NCI-H146 (cell line): ENCODE data around the gene ARFGAP1.
"Not testable (repeated sequence)": the region's sequence is repeated elsewhere in the genome, so short reads cannot be mapped to it uniquely, and the experiment has no call there.

Source experiments
- DNase-seq: peaks from one replicate; lab custom pipeline; 2025; lab: John Stamatoyannopoulos, UW

The ARFGAP1 gene

GRCh38 chr20:63241272-63241671, 31.3 kb upstream of the ARFGAP1 start:
- no peak for DNase-seq

DNA sequence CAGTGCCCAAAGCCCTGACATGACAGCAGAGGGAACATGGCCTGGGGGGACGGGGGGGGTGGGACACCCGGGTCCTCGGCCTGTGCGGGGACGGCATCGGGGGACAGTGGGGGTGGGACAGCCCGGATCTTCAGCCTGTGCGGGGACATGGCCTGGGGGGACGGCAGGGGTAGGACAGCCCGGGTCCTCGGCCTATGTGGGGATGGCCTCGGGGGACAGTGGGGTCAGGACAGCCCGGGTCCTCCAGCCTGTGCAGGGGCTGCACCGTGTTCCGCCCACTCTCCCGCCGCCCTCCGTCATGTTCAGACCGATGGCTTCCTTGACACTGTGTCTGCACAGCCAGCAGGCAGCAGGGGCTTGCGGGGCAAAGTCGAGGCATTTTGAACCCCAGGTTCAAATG, 29.9 kb upstream of the ARFGAP1 start:
- no peak for DNase-seq

- no peak for DNase-seq
Observed at GRCh38 chr20:63243604-63244247, 28.9 kb upstream of the ARFGAP1 start.

GRCh38 chr20:63244468-63244867, 28.1 kb upstream of the ARFGAP1 start:
- DNase-seq = no peak

DNA sequence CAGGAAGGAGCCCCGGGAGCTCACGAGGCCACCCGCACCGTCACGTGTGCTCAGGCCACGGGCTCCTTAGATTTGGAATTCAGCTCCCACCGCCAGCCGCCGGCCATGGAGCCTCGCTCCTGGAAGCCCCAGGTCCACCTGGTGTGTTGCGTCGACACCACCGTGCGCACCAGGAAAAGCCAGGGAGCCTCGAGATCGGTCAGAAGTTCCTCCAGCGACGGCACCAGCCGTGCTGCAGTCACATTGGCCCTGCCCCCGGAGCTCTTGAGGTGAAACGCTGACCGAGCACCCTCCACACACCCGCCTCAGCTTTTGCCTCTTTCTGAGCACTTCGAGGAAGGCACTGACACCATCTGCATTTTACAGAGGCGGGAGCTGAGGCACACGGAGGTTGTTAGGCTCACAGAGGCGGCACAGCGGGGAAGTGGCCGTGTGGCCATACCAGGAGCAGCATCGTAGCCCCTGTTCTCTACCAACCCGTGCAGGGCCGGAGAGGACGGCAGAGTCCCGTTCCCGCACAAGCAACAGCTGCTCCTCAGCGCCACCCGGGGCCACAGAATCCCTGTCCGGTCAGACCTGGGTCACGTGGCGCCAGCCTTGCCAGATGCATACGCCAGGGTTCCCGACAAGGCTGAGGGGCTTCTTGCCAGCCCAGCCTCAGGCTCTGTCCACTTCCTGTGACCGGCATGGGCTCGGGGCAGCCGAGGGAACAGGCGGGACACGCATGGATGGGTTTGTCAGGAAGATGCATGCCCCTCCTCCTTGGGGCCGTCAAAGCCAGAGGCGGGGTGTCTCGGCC, 25.9 kb upstream of the ARFGAP1 start:
- DNase-seq = peak; percentile 59

DNA sequence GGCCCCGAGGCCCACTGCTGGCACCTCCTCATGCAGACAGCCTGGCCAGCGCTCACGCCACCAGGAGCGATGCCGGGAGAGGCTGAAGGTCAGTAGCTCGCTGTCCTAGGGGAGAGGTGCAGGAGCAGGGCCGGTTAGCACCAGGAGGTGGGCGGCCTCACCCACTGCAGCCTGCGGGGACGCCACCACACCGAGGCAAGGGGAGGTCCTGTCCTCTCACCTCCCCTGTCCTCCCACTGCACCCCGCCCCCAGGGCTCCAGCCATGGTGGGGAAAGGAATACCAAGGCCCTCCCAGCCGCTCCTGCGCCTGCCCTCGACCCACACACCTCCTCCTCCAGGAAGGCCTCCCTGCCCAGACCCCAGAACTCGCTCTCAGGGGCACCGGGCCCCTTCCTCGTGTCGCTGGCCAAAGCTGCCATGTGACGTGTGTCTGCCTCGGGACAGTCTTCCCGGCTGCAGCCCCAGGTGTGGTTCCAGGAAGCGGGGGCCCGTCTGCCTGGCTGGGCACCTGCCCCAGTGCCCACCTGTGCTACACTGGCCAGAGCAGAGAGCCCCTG, 24.9 kb upstream of the ARFGAP1 start:
- DNase-seq = no peak

DNA sequence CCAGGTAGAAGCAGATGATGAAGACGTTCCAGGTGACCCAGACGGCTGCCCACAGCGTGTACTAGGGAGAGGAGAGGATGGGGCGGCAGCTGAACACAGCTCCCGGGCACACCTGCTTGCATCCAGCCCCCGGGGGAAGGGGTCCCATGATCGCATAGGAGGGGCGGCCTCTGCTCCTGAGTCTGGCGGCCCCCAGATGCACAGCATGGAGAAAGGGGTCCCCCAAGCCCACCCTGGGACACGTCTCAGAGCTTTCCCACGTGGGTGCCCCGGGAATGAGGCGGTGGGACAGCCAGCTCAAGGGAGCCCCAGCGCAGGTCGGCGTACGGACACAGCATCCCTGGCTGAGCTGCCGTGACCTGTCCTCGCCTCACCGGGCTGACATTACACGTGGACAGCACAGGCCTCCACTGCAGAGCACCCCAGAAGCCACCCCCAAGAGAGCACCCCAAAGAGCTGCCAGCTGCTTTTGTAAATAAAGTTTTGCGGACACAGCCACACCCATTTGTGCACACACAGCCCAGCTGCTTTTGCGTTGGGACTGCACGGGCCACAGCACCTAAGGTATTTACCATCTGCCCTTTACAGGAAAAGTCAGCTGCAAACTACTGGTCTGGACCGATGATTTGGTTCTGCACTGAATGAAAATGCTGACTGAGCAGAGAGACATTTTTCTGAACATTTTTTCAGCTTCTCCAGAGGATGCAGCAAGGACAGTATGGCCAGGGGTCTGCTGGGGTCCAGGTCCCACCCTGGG, 23.6 kb upstream of the ARFGAP1 start:
- no peak for DNase-seq

DNA sequence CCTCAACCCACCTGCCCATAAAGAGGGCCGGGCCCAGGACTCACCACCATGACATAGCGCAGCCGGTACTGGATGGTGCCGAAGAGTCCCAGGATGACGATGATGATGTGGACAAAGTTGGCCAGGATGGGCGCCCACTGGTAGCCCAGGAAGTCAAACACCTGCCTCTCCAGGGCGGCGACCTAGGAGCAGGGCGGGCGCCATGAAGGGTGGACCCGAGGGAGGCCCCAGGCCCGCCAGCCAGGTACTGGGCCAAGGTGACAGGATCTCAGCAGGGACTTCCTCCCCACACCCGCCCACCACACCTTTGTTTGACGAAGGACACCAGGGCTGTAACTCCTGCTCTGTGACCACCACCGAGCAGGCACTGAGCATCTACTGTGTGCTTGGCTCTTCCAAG, 22.7 kb upstream of the ARFGAP1 start:
- DNase-seq = no peak

DNA sequence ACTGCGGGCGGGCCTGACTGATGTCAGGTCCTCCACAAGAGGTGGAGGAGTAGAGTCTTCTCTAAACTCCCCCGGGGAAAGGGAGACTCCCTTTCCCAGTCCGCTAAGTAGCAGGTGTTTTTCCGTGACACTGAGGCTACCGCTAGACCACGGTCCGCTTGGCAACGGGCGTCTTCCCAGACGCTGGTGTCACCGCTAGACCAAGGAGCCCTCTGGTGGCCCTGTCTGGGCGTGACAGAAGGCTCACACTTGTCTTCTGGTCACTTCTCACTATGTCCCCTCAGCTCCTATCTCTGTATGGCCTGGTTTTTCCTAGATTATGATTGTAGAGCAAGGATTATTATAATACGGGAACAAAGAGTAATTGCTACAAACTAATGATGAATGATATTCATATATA, 21.3 kb upstream of the ARFGAP1 start:
- DNase-seq = not testable (repeated sequence)

DNA sequence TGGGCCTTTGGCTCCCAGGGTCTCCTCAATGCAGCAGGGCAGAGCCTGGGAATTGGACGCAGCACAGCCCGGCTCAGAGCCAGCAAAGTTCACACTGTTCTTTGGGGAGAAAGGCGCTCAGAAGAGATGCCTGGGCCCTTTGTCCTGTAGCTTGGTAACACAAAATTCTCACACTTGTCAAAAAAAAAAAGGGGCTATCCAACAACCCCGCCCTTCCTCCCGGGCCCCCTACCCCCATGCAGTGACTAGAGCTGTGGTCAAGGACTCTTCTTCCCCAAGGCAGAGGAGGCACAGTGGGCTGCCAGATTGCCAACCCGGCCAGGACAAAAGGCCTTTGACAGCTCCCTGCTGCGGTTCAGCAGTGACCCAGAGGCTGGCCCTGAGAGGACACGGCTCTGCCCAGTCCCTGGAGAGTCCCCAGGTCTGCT, 20.3 kb upstream of the ARFGAP1 start:
- DNase-seq = no peak

GRCh38 chr20:63253065-63253437, 19.6 kb upstream of the ARFGAP1 start:
- DNase-seq = no peak

DNA sequence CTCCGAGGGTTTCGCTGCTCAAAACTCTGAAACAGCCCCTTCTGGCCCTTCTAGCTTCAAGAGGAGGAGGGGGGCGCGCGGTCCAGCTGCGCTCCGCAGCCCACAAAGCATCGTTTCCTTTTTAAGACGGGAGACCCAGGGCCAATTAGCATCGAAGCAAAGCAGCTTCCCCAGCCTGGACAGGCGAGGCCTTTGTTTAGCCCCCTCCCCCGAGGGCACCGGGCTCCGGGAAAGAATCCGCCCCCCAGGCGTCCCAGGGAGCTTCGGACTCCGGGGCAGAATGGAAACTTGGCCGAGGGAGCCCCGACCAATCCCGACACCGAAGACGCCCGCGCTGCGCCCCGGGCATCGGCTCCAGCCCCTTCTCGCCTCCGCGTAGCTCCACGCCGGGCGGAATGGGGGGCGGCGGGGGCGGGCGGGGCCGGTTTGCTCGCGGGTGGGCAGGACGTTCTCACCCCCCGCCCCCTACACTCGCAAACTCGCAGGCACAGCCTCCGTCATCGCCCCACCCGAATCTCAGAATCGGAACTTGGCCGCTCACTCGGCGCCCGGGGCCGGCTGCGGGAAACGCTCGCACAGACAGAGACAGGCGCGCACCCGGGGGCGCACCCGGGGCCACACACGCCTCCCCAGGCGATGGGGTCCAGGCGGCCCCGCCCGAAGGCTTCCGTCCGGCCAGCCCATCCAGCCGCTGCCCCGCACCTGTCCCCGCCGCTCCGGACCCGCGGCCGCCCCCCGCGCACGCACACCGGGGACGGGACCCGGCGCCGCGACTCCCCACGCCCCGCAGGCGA, 19.0 kb upstream of the ARFGAP1 start:
- DNase-seq = no peak

DNA sequence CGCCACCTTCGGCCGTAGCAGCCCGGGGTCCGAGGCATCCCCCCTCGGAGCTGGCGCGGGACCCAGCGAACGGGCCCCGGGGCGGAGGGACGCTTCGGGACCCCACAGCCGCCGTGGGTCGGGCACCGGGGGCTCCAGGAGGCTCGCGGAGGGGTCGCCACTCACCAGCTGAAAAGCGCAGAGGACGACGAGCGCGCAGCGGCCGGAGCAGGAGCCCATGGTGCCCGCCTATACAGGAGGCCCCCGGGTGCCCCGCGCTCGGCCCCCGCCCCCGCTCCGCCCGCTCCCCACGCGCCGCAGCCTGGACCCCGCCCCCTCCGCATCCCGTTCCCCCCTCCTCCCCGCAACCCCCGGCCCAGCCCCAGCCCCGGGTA, 18.4 kb upstream of the ARFGAP1 start, which contains the start of gene NKAIN4:
NKAIN4 (minus strand) TSS at position 232 of the 374 bp plus-strand sequence; CDS start at position 219, 13 bp downstream.
- DNase-seq = no peak

DNA sequence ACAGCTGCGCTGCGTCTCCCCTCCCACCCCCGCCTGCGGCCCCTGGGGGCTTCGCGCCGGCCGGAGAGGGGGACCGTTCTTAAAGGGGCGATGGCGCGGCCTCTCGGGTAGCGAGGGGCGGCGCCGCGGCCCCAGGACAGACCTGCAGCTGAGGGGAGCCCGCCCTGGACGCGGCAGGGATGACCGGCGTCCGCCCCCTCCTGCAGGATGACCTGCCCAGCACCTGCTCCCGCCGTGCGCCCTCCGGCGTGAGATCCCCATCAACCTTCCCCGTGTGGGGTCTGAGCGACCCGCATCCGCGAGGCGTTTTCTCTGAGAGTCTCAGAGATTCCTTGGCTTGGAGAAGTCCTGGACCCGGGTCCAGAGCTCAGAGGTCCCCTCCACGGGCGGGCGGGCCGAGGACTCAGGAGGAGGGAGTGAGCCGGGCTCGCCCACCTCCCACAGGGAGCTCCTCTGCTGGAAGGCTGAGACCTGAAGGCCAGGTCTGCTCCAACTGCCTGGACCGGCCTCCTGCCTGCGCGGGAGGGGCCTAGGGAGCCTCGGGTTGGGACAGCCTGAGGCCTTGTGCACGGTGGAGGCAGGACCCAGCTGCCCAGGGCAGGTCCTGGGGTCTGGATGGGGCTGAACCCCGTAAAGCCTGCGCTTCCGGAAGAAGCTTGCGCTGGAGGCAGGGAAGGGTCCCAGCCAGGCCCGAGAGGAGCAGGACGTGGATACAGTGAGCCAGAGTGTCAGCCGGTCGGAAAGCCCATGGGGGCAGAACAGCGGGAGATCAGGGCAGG, 17.8 kb upstream of the ARFGAP1 start:
- DNase-seq = peak; percentile 32

DNA sequence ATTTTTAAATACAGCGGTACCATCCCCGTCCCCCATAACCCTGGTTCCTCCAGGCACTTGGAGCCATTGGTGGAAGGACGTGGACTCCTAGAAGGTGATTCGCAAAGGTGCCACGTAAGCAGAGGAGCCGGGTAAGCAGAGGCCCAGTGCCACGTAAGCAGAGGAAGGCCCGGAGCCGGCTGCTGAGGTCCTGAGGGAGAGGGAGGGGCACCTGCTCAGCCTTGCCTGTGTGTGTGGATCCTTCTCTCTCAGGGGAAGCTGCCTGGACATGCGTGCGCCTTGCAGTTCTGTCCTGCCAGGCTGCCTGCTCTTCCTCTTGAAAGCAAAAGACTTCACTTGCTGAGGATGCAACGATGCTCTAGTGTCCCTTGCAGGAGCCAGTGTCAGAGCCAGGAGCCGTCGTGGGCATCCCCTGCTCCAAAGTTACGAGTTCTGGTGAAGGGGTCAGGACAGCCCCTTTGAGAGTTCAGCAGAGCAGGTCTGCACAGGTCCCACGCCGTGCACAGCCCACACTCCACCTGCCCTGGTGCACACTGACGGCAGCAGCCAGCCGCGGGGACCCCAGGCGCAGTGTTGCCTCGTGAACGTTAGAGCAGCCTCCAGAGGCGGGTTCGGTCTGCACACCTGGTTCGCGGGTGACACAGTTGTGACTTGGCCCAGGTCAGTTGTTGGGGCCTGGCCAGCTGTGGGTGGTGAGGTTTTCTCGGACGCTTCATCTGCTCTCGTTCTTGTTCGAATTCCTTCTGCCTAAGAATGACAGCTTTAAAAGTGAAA, 16.5 kb upstream of the ARFGAP1 start:
- DNase-seq = peak; percentile 22

- no peak for DNase-seq
Observed at GRCh38 chr20:63256954-63257353, 15.7 kb upstream of the ARFGAP1 start.

GRCh38 chr20:63257629-63258028, 15.0 kb upstream of the ARFGAP1 start:
- DNase-seq = no peak

DNA sequence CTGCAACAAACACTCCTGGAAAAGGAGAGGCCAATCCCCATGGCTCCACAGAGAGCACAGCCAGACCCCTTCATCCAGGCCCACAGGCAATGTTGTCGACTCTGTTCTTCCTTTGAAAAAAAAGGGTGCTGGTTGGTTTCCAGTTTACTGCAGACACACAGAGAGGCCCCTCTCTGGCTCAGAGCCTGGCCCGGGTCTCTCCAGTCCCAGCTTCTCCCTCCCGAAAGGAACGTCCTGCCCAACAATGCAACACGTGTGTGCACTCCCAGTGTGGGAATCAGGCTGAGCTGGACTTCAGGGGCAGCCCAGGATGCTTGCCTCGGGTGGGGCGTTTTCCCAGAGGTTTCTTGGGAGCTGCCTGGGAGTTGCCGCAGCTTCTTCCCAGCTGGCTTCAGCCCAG, 13.8 kb upstream of the ARFGAP1 start:
- no peak for DNase-seq

DNA sequence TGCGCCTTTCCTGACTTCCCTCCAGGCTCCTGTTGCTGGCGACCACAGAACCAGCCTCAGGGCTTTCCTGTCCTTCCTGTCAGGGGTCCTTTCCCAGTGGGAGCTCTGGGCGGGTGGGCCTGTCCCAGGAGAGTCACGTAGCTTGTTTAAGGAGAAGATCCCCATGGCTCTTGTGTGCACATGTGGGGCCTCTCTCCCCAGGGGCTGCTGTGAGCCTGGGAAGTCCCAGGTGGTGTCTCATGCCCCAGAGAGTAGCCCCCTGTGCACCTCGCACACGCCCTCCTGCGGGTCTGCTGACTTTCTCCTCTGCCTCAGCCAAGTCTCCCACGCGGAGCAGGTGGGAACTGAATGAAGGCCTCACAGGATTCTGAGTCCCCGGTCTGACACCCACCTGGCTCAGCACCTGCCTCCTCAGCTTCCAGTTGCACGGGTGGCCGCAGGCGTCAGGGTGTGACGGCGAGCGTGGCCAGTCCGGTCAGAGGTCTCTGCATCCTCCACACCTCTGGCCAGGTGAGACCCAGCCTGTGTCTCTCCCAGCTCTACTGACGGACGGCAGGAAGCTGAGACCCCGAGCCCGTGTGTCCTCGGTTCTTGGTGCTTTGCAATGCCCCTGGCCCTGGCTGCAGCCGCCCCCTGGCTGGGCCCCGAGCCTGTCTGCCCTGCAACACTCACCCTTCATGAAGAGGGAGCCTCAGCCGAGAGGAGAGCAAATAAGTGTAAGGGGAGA, 12.7 kb upstream of the ARFGAP1 start:
- DNase-seq = peak; percentile 37
